ENCODE results near the gene KLHDC2.

DNA sequence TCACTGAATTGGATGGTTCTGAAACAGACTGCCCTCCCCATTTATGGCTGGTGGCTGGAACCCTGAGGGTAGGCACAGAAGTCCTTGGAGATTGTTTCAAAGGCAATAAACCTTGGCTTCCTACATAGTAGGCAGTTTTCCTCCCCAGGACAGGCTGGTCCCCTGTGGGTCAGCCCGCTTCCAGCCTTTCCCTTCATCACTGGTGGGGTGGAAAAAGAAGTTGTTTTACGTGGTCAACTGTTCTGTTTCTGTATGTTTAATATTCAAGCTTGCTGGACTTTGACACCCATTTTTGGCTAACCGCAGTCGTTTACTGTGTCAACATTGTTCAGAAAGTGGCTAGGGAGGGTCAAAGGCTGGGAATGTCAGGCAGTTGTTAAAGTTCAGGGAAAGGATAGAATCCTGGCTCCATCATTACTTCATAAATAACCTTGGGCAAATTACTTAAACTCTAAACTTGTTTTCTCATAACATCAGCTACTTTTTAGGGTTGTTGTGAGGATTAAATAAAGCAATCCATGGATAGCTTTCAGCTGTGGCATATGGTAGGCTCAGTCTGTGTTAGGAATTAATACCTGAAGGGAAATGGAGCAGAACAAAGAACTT, 2.4 kb downstream of the KLHDC2 start:
- TF ChIP-seq, protein P1, sequence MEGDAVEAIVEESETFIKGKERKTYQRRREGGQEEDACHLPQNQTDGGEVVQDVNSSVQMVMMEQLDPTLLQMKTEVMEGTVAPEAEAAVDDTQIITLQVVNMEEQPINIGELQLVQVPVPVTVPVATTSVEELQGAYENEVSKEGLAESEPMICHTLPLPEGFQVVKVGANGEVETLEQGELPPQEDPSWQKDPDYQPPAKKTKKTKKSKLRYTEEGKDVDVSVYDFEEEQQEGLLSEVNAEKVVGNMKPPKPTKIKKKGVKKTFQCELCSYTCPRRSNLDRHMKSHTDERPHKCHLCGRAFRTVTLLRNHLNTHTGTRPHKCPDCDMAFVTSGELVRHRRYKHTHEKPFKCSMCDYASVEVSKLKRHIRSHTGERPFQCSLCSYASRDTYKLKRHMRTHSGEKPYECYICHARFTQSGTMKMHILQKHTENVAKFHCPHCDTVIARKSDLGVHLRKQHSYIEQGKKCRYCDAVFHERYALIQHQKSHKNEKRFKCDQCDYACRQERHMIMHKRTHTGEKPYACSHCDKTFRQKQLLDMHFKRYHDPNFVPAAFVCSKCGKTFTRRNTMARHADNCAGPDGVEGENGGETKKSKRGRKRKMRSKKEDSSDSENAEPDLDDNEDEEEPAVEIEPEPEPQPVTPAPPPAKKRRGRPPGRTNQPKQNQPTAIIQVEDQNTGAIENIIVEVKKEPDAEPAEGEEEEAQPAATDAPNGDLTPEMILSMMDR (IDR thresholded peaks at IDR 0.05): no peak
- TF ChIP-seq POLR2A (IDR thresholded peaks at IDR 0.05): no peak
